ENCODE measurements around the gene SREBF2. TPM values are rescaled to one million over a fixed set of nuclear protein-coding genes. Genes with fewer than 3 reads are reported as not detected.
A peak's percentile ranks its signal among the peaks of the same experiment; 100 is the strongest.

SREBF2 gene
- total and polyA plus RNA-seq, 10 of the 15 experiments (the other 5 are each of a cell fraction or from before 2014, with no cell fraction given), result 2.4 to 177 (median 78.8) TPM

GRCh38 chr22:41949297-41949965 is 116.5 kb downstream of the SREBF2 start (continued):
- no peak for TF ChIP-seq REST (IDR thresholded peaks at IDR 0.05; ENCODE audit: low read depth, low read length)
- TF ChIP-seq CREM (IDR thresholded peaks at IDR 0.05; ENCODE audit: low read depth), result no peak
- no peak for TF ChIP-seq JUND (IDR thresholded peaks at IDR 0.05; ENCODE audit: low read depth, low read length)
- no peak for TF ChIP-seq HDAC6 (IDR thresholded peaks at IDR 0.05; ENCODE audit: unreplicated experiment)
- TF ChIP-seq CBX5 (IDR thresholded peaks at IDR 0.05; ENCODE audit: low read depth), result no peak
- TF ChIP-seq E2F4 (IDR thresholded peaks at IDR 0.05; ENCODE audit: low read depth, low read length), result no peak
- peak; percentile 16; the same call in 1 of the 2 replicates for TF ChIP-seq CREB1 (IDR thresholded peaks at IDR 0.05; ENCODE audit: low read depth)
